AG04449 (cell line): Measurements from ENCODE around the gene YBX2.

Experiments
- CTCF ChIA-PET: fragments of 350-600 bp; formaldehyde crosslinking; extraction: SDS; loops from one replicate; lab custom pipeline; 2021; ENCODE audit warnings: antibody characterized with exemption; lab: Yijun Ruan, JAX
- POLR2A ChIA-PET: fragments of 400-600, 350-600 bp; formaldehyde crosslinking; extraction: SDS; loops from one replicate; lab custom pipeline; 2020; ENCODE audit warnings: antibody characterized with exemption, inconsistent platforms; lab: Yijun Ruan, JAX
- DNase-seq: peaks from one replicate; pipeline ENCODE4 v3.0.0-alpha.2; 2010; ENCODE audit warnings: low read depth, low spot score
- H3K4me3 ChIP-seq: 2 replicates; pipeline ENCODE4 v1.5.1; 2011; ENCODE audit warnings: low read depth, mild to moderate bottlenecking, control low read depth, low read length
- TF ChIP-seq, protein P1 (sequence below): IDR thresholded peaks from one replicate; pipeline ENCODE4 v1.5.1; 2011; ENCODE audit warnings: mild to moderate bottlenecking, moderate library complexity, low read length, control low read depth, inconsistent platforms; ENCODE audit not compliant: insufficient read depth; ENCODE audit errors: missing control alignments

YBX2 gene

DNA sequence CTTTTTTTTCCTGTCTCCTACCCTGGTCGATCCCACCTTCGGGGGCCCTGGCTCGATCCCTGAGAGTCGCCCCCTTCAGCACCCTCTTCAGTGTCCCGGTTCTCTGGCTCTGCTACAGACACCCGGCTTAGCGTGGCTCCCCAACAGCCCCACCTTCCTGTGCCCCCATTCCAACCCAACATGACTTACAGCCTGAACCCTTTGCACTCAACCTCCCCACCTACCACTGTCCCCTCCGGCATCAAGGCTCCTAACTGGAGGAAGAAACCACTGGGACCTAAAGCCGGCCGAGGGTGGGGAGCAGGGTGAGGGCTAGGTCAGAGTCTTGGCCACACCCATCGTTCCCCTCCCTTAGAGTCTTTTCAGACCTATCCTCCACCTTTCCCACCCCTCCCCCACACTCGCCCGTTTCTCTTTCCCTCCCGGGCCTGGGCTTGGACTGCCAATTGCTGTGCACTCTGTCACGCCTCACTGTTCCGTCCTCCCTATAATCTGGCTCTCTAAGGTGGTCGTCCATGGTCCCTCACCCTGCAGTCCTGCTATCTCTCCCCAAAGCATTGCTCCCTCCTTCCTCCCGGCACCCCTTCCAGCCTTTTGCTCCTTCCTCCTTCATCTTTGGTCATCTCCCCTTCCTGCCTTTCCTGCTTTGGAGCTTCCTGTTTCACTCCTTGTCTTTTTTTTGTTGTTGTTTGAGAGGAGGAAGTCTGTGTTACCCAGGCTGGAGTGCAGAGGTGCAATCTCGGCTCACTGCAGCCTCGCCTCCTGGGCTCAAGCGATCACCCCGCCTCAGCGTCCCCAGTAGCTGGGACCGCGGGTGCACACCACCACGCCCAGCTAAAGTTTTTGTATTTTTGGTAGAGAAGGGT, 31.3 kb downstream of the YBX2 start:
- ChIA-PET POLR2A (no interaction called here), CTCF (interaction anchor here (1.3 to 5.3 kb wide), 4 partner anchors 9 to 33 kb away, joined by 3 to 29 read pairs (median 10); partner anchors contain the start of gene SLC2A4)
- TF ChIP-seq, protein P1, sequence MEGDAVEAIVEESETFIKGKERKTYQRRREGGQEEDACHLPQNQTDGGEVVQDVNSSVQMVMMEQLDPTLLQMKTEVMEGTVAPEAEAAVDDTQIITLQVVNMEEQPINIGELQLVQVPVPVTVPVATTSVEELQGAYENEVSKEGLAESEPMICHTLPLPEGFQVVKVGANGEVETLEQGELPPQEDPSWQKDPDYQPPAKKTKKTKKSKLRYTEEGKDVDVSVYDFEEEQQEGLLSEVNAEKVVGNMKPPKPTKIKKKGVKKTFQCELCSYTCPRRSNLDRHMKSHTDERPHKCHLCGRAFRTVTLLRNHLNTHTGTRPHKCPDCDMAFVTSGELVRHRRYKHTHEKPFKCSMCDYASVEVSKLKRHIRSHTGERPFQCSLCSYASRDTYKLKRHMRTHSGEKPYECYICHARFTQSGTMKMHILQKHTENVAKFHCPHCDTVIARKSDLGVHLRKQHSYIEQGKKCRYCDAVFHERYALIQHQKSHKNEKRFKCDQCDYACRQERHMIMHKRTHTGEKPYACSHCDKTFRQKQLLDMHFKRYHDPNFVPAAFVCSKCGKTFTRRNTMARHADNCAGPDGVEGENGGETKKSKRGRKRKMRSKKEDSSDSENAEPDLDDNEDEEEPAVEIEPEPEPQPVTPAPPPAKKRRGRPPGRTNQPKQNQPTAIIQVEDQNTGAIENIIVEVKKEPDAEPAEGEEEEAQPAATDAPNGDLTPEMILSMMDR: no peak
- no peak overlapping the region for H3K4me3 ChIP-seq
- no peak for DNase-seq

DNA sequence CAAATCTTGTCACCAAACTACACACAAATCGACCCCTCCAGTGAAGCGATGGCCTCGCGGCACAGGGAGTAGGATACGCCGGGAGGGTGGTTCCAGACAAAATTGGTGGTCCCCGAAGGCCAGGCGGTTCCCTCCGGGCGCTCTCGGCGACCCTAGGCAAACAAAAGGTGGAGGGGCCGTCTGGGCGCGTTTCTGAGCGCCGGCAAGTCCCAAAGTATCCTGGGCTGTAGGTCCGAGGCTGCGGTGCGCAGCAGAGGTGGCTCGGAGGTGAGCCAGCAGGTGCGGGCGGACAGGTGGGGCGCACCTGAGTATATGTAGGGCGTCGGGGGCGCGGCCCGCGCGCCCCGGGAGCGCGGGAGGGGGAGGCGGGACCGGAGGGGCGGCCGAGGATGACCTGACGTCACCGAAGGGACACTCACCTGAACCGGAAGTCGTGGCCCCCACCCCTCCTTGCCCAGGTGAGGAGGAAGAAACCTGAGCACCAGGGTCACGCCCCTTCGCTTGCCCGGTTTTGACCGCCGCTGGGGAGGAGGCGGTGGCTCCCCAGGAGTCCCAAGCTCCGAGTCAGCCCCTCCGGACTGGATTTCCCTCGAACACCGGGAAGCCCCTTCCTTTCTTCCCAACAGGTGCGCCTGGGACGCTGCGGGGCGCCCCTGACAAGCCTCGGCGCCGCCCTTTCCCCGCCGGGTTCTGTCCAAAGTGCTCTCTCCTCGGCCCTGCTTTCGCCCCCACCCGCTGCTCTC, 32.1 kb downstream of the YBX2 start, which contains the start of gene CLDN7:
TSS of gene CLDN7 (minus strand) at position 287 of the 743 bp plus-strand sequence. CDS start 435 bp downstream, outside the sequence.
- DNase-seq: no peak
- H3K4me3 ChIP-seq: peak within 1 kb of the TSS; percentile 48
- POLR2A ChIA-PET: no interaction called here
- CTCF ChIA-PET: no interaction called here
- TF ChIP-seq, protein P1: no peak

DNA sequence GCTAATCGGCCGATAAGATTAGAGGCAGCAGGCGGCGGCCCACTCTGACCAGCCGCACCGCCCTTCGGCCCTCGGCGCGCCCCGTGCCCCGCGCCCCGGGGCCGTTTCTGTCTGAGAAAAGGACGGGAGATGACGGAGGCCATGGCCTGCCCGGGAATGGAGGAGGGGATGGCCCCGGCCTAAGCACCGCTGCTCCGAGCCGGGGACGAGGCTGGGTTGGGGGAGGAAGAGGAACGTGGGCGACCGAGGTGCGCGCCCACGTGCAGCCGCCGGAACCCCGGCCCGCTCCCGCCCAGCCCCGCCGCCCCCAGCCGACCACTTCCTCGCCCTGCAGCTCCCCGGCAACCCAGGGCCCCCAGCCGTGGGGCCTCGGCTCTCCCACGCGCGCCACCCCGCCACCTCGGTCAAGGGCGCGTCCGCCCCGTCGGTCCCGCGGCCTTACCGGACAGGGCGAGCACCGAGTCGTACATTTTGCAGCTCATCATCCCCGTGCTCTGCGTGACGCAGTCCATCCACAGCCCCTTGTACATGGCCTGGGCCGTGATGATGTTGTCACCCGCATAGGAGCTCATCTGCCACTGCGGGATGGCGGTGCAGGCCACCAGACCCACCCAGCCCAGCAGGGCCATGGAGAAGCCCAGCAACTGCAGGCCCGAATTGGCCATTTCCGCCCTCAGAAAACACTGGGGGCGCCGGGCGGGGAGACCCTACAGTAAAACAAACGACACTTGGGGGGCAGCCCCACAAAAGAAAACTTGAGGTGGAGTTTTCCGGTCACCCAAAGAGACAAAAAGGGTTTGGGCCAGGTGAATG, 32.9 kb downstream of the YBX2 start:
- TF ChIP-seq, protein P1: no peak
- peak overlapping the region; percentile 48 for H3K4me3 ChIP-seq
- CTCF ChIA-PET: no interaction called here
- DNase-seq: no peak
- POLR2A ChIA-PET: interaction anchor here (0.6 kb wide), 1 partner anchor 143 kb away, joined by 4 read pairs; no protein-coding TSS in a partner anchor

DNA sequence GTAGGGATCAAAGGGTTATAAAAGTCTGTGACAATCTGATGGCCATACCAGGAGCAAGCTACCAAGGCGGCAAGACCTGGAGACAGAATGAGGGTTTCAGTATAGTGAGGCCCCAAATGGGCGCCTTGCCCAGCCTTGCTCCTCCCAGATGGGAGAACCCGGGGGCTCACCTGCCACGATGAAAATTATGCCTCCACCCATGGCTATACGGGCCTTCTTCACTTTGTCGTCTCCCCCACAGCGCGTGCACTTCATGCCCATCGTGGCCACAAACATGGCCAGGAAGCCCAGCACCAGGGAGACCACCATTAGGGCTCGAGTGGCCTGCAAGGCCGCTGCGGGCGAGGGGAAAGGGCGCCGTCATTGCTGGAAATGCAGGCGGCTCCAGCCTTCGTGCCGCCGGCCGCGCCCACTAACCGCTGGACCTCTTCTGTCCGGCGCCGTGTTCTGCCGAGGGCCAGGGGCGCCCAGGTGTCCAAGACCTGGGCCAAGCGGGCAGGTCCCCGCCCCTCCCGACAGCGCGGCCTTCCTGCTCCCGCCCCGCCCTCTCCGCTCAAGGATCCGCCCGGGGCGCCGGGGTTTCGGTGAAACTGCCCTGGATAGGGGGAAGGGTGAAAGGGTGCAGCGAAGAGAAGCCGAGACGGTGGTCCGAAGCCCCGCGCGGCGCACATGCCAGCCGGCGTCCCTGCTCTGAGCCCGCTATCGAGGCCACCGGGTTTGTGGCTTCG, 33.6 kb downstream of the YBX2 start:
- DNase-seq: no peak
- ChIA-PET CTCF (interaction anchor here (2.2 to 3.3 kb wide), 3 partner anchors 19 to 300 kb away, joined by 7 to 13 read pairs (median 8); no protein-coding TSS in a partner anchor), POLR2A (interaction anchor here (0.6 to 1.1 kb wide), 2 partner anchors 69 to 144 kb away, joined by 4 to 5 read pairs; partner anchors contain the start of gene NEURL4)
- TF ChIP-seq, protein P1: no peak
- H3K4me3 ChIP-seq: peak overlapping the region; percentile 48

DNA sequence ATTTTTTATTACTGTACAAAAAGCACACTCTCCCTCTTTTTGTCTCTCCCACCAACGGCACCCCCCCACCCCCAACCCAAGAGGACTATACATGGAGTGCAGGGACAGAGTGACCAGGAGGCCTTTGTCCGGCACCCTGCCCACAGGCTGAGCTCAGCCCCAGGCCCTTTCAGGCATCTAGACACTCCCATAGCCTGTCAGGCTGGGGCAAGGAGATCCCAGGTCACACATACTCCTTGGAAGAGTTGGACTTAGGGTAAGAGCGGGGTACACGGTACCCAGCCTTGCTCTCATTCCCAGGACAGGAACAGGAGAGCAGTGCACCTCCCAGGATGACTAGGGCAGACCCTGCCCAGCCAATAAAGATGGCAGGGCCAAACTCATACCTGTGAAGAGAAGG, 34.3 kb downstream of the YBX2 start:
- ChIA-PET POLR2A (interaction anchor here (1.1 to 1.2 kb wide), 2 partner anchors 21 to 69 kb away, joined by 3 to 5 read pairs; partner anchors contain the start of genes NEURL4 and SLC2A4), CTCF (interaction anchor here (1.2 to 3.3 kb wide), 4 partner anchors 20 to 301 kb away, joined by 3 to 13 read pairs (median 8); no protein-coding TSS in a partner anchor)
- no peak overlapping the region for H3K4me3 ChIP-seq
- DNase-seq: no peak
- TF ChIP-seq, protein P1: no peak
